Lower leg skin (tissue), 3 donors: ENCODE data around the gene APOC3.

Experiments
- POLR2A ChIP-seq, 2 donors: fragments of 450-650 bp; IDR thresholded peaks; one replicate each; pipeline ENCODE4 v1.6.1; 2016 to 2017; ENCODE audit warnings: antibody characterized with exemption in 2 of 2, mild to moderate bottlenecking in 1 of 2, moderate library complexity in 1 of 2
- TF ChIP-seq, protein P1 (sequence below), 3 donors: fragments of 450-650 bp; IDR thresholded peaks; one replicate each; pipeline ENCODE4 v1.5.1; 2016; ENCODE audit warnings: antibody characterized with exemption in 3 of 3, mild to moderate bottlenecking in 3 of 3, moderate library complexity in 2 of 3

DNA sequence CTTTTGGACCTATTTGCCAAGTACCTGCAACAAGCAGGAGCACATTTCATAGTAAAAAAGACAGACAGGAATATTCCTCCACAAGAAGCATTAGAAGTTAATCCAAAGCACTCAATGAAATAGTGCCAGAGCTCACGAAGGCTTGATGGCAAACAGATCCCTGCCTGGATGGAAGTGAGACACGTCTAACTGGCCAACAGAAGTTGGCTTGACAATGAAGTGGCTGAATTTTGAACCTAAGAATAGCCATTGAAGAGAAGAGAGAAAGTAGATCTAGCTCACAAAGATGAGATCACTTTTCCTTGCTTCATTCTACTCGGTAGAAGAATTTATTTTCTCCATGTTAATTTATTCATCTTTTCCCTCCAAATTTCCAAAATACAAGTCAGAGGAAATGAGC is 38.4 kb downstream of the APOC3 start:
- TF ChIP-seq, protein P1, sequence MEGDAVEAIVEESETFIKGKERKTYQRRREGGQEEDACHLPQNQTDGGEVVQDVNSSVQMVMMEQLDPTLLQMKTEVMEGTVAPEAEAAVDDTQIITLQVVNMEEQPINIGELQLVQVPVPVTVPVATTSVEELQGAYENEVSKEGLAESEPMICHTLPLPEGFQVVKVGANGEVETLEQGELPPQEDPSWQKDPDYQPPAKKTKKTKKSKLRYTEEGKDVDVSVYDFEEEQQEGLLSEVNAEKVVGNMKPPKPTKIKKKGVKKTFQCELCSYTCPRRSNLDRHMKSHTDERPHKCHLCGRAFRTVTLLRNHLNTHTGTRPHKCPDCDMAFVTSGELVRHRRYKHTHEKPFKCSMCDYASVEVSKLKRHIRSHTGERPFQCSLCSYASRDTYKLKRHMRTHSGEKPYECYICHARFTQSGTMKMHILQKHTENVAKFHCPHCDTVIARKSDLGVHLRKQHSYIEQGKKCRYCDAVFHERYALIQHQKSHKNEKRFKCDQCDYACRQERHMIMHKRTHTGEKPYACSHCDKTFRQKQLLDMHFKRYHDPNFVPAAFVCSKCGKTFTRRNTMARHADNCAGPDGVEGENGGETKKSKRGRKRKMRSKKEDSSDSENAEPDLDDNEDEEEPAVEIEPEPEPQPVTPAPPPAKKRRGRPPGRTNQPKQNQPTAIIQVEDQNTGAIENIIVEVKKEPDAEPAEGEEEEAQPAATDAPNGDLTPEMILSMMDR (IDR thresholded peaks at IDR 0.05): no peak
- no peak for TF ChIP-seq POLR2A (IDR thresholded peaks at IDR 0.05)
